Activated T-cell treated with anti-CD3 and anti-CD28 coated beads, Interleukin-2, amount 50 U/mL, for 24 hours (primary cell): Measurements from ENCODE around the gene HOXC11.

Source experiments
- DNase-seq: peaks from one replicate; pipeline ENCODE4 v3.0.0-alpha.2; 2020
- H3K27ac Mint-ChIP-seq: 2 replicates; pipeline ENCODE4 v1.8.0; 2020; ENCODE audit warnings: mild to moderate bottlenecking, mixed read lengths
- H3K27me3 Mint-ChIP-seq: 2 replicates; pipeline ENCODE4 v1.8.0; 2020; ENCODE audit warnings: mixed read lengths
- H3K36me3 Mint-ChIP-seq: 2 replicates; pipeline ENCODE4 v1.8.0; 2020; ENCODE audit warnings: low read depth, mixed read lengths
- H3K4me1 Mint-ChIP-seq: 2 replicates; pipeline ENCODE4 v1.8.0; 2020; ENCODE audit warnings: low read depth, mixed read lengths
- H3K4me3 Mint-ChIP-seq: 2 replicates; pipeline ENCODE4 v1.8.0; 2020; ENCODE audit warnings: mild to moderate bottlenecking, moderate library complexity, mixed read lengths
- H3K9me3 Mint-ChIP-seq: 2 replicates; pipeline ENCODE4 v1.8.0; 2020; ENCODE audit warnings: mixed read lengths

The HOXC11 gene

GRCh38 chr12:53980104-53980801, 7.3 kb downstream of the HOXC11 start:
- H3K27ac Mint-ChIP-seq = no peak overlapping the region
- H3K27me3 Mint-ChIP-seq = peaks cover 95% of the 10 kb centered on the region
- H3K36me3 Mint-ChIP-seq = no peaks in the 10 kb centered on the region
- H3K9me3 Mint-ChIP-seq = no peaks in the 10 kb centered on the region
- H3K4me3 Mint-ChIP-seq = no peak overlapping the region
- no peak for DNase-seq
- H3K4me1 Mint-ChIP-seq = peaks cover 11% of the 10 kb centered on the region

GRCh38 chr12:53980802-53981496, 8.0 kb downstream of the HOXC11 start:
- Mint-ChIP-seq H3K36me3 (no peaks in the 10 kb centered on the region), H3K27ac (no peak overlapping the region), H3K4me3 (no peak overlapping the region), H3K9me3 (no peaks in the 10 kb centered on the region), H3K27me3 (peaks cover 95% of the 10 kb centered on the region), H3K4me1 (peaks cover 9% of the 10 kb centered on the region)
- DNase-seq = no peak

- no peak for DNase-seq
- Mint-ChIP-seq H3K9me3 (no peaks in the 10 kb centered on the region), H3K4me1 (peaks cover 12% of the 10 kb centered on the region), H3K36me3 (no peaks in the 10 kb centered on the region), H3K27ac (no peak overlapping the region), H3K27me3 (peaks cover 95% of the 10 kb centered on the region), H3K4me3 (no peak overlapping the region)
Observed at GRCh38 chr12:53981634-53982565, 9.0 kb downstream of the HOXC11 start.

DNA sequence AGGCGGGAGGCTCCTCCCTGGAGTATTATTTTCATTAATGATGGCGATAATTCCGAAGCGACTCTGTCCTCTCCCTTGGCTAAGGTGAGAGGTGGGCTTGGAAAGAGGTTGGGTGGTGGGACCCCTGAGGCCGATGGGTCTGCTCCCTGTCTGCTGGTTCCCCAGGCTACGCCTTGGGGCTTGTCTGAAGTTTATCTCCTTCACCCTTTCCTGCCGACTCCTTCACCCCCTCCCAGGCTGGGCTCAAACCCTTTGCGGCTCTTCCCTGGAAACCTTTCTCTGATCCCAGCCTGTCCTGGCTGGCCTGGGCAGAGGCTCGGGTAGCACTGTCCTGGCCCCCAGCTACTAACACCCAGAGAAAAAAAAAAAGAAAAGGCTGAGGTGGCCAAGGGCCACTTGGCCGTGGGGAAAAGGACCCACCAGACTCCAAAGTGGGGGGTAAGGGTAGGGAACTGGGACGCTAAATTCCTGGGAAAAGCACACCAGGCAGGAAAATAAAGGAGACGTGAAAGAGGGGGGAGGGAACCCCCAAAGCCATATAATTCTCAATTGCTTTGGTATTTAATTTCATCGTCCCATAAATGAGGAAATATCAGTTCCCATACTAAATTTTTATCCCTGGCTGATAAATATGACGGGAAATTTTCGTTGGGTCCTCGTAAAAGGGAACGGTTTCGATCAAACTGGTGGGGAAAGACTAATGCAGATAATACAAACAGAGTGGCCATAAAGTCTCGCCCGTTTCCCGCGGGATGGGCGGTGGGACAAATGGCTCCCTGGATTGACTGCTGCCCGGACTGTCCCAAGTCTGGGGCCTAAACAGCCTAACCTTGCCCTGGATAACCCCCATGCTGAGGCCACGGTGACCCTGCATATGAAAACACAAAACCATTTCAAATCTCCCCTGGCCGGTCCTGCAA, 10.0 kb downstream of the HOXC11 start:
- Mint-ChIP-seq H3K36me3 (no peaks in the 10 kb centered on the region), H3K4me1 (peaks cover 12% of the 10 kb centered on the region), H3K27me3 (peaks cover 95% of the 10 kb centered on the region), H3K27ac (no peak overlapping the region), H3K9me3 (no peaks in the 10 kb centered on the region), H3K4me3 (no peak overlapping the region)
- DNase-seq = no peak

- peaks cover 12% of the 10 kb centered on the region for H3K4me1 Mint-ChIP-seq
- no peaks in the 10 kb centered on the region for H3K36me3 Mint-ChIP-seq
- H3K27me3 Mint-ChIP-seq = peaks cover 95% of the 10 kb centered on the region
- no peak overlapping the region for H3K27ac Mint-ChIP-seq
- no peak overlapping the region for H3K4me3 Mint-ChIP-seq
- no peak for DNase-seq
- H3K9me3 Mint-ChIP-seq = no peaks in the 10 kb centered on the region
Observed at GRCh38 chr12:53983568-53983949, 10.6 kb downstream of the HOXC11 start.

DNA sequence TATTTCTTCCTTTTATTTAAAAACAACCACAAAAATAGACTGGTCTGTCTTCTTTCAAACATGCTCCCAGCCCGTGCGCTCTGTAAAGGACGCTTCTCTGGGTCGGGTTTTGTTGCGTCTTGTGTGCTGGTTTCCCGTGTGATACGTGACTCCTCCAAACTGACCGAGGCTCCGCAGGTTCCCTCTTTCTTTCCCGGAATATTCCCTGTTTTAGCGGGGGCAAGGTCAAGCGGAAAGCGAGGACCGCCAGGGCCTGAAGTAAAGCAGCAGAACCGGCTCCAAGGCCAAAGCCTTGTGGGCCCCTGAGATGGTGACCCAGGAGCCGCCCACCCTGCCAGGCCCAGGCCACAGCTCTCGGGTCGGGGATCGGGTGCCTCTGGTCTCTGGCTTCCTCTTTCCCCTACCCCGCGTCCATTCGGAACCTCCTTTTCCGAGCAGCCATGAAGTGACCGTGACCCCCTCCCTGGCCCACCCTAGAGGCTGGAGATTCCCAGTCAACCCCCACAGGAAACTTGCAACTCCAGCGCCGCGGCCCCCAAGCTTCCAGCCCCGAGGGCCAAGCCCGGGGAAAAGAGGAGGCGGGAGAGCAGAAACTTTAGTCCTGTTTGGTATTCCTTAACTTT, 11.1 kb downstream of the HOXC11 start:
- no peaks in the 10 kb centered on the region for H3K36me3 Mint-ChIP-seq
- DNase-seq = no peak
- H3K9me3 Mint-ChIP-seq = no peaks in the 10 kb centered on the region
- H3K4me3 Mint-ChIP-seq = no peak overlapping the region
- peaks cover 95% of the 10 kb centered on the region for H3K27me3 Mint-ChIP-seq
- H3K27ac Mint-ChIP-seq = peak overlapping the region; percentile 18
- H3K4me1 Mint-ChIP-seq = peaks cover 15% of the 10 kb centered on the region

DNA sequence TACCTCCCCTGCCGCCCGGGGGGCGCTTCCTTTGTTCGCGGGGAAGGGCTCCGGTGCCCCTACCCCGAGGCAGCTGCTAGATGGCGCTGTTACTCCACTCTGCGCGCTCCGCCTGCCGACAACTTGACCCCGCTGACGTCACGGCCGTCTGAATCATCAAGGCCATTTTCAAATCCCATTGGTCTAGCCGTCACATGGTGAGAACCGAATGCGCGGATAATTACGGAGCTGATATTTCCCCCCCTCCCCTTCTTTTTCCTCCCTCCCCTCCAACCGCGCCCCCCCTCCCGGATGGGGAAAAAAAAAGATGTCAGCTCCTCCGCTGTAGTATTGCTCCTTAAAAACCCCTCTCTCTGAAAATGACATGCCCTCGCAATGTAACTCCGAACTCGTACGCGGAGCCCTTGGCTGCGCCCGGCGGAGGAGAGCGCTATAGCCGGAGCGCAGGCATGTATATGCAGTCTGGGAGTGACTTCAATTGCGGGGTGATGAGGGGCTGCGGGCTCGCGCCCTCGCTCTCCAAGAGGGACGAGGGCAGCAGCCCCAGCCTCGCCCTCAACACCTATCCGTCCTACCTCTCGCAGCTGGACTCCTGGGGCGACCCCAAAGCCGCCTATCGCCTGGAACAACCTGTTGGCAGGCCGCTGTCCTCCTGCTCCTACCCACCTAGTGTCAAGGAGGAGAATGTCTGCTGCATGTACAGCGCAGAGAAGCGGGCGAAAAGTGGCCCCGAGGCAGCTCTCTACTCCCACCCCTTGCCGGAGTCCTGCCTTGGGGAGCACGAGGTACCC, 12.2 kb downstream of the HOXC11 start, which contains the start of gene HOXC10:
HOXC10 (plus strand) TSS at position 246 of the 791 bp plus-strand sequence; CDS start at position 360, 114 bp downstream.
- H3K4me1 Mint-ChIP-seq = peaks cover 25% of the 10 kb centered on the region
- H3K27me3 Mint-ChIP-seq = peaks cover 95% of the 10 kb centered on the region
- no peaks in the 10 kb centered on the region for H3K36me3 Mint-ChIP-seq
- no peaks in the 10 kb centered on the region for H3K9me3 Mint-ChIP-seq
- peak; percentile 83 for DNase-seq
- H3K4me3 Mint-ChIP-seq = peak within 1 kb of the TSS; percentile 31
- H3K27ac Mint-ChIP-seq = peak within 1 kb of the TSS; percentile 18

- Mint-ChIP-seq H3K4me3 (peak overlapping the region; percentile 31), H3K4me1 (peaks cover 30% of the 10 kb centered on the region), H3K27me3 (peaks cover 95% of the 10 kb centered on the region), H3K9me3 (no peaks in the 10 kb centered on the region), H3K36me3 (no peaks in the 10 kb centered on the region), H3K27ac (no peak overlapping the region)
- DNase-seq = no peak
Observed at GRCh38 chr12:53985692-53985993, 12.7 kb downstream of the HOXC11 start.

- H3K9me3 Mint-ChIP-seq = no peaks in the 10 kb centered on the region
- H3K4me3 Mint-ChIP-seq = no peak overlapping the region
- H3K27me3 Mint-ChIP-seq = peaks cover 95% of the 10 kb centered on the region
- DNase-seq = no peak
- H3K4me1 Mint-ChIP-seq = peaks cover 30% of the 10 kb centered on the region
- no peak overlapping the region for H3K27ac Mint-ChIP-seq
- no peaks in the 10 kb centered on the region for H3K36me3 Mint-ChIP-seq
Observed at GRCh38 chr12:53985994-53986685, 13.2 kb downstream of the HOXC11 start.

GRCh38 chr12:53986686-53987483, 14.0 kb downstream of the HOXC11 start:
- no peak overlapping the region for H3K4me3 Mint-ChIP-seq
- DNase-seq = no peak
- no peak overlapping the region for H3K27ac Mint-ChIP-seq
- no peaks in the 10 kb centered on the region for H3K9me3 Mint-ChIP-seq
- peaks cover 30% of the 10 kb centered on the region for H3K4me1 Mint-ChIP-seq
- no peaks in the 10 kb centered on the region for H3K36me3 Mint-ChIP-seq
- peaks cover 96% of the 10 kb centered on the region for H3K27me3 Mint-ChIP-seq

DNA sequence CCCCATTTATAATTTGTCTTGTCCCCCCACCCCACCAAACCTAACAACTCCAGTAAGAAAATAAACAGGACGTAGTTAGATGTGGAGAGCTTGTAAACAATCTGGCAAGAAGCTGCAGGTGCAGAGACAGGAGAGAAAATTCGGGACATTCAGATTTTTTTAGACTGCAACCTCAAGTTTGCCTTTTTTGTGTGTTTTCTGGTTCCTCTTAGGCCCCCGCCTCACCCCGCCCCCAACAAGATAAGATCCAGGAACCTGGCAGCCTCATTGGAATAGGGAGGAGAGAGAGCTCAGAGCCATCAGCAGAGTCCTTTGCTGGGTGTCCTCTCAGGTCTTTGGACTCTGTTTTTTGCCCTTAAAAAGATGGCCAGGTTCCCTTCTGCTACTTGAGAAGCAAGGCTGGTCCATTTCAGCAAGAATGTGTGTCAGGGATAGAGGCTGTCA, 14.9 kb downstream of the HOXC11 start:
- Mint-ChIP-seq H3K4me3 (no peak overlapping the region), H3K27me3 (peaks cover 96% of the 10 kb centered on the region), H3K4me1 (peaks cover 30% of the 10 kb centered on the region), H3K36me3 (no peaks in the 10 kb centered on the region), H3K27ac (no peak overlapping the region), H3K9me3 (no peaks in the 10 kb centered on the region)
- DNase-seq = no peak
